Fibroblast of lung (primary cell): ENCODE results near the gene IER5L. TPM values are rescaled to one million over a fixed set of nuclear protein-coding genes. Genes with fewer than 3 reads are reported as not detected.

Source experiments
- DNase-seq, 2 donors: peaks; one replicate each; pipeline versions ENCODE4 v3.0.0 to v3.0.0-alpha.2; 2010; ENCODE audit warnings: low read depth in 2 of 2
- H2AFZ ChIP-seq: 2 replicates; pipeline ENCODE4 v1.5.1; 2012; ENCODE audit warnings: low read length, control low read depth, inconsistent platforms
- H3K27ac ChIP-seq: 2 replicates; pipeline ENCODE4 v1.5.1; 2011; ENCODE audit warnings: low read length, control low read depth; ENCODE audit not compliant: insufficient read depth
- H3K27me3 ChIP-seq: 2 replicates; pipeline ENCODE4 v1.5.1; 2011; ENCODE audit warnings: mild to moderate bottlenecking, low read length; ENCODE audit not compliant: control insufficient read depth, insufficient read depth
- H3K36me3 ChIP-seq: 2 replicates; pipeline ENCODE4 v1.5.1; 2011; ENCODE audit warnings: low read length; ENCODE audit not compliant: control insufficient read depth, insufficient read depth
- H3K4me1 ChIP-seq: 2 replicates; pipeline ENCODE4 v1.5.1; 2011; ENCODE audit warnings: low read length; ENCODE audit not compliant: control insufficient read depth, insufficient read depth; ENCODE audit errors: extremely low read depth
- H3K4me2 ChIP-seq: 2 replicates; pipeline ENCODE4 v1.5.1; 2011; ENCODE audit warnings: low read length, control low read depth; ENCODE audit not compliant: insufficient read depth; ENCODE audit errors: extremely low read depth
- H3K4me3 ChIP-seq, 4 experiments: fragments of 200-600 bp in 1 of 4; sonication (generic) in 1 of 4; replicated peaks in 1 of 4; 2 replicates each; pipeline ENCODE4 v1.5.1; 2011 to 2016; ENCODE audit warnings: low read length in 4 of 4, low read depth in 3 of 4, mild to moderate bottlenecking in 3 of 4, control low read depth in 2 of 4, inconsistent platforms in 1 of 4, mixed read lengths in 1 of 4; ENCODE audit not compliant: insufficient read depth in 1 of 4; ENCODE audit errors: control extremely low read depth in 1 of 4
- H3K79me2 ChIP-seq: 2 replicates; pipeline ENCODE4 v1.5.1; 2012; ENCODE audit warnings: mild to moderate bottlenecking, low read length, inconsistent platforms; ENCODE audit not compliant: control insufficient read depth, insufficient read depth
- H3K9ac ChIP-seq: 2 replicates; pipeline ENCODE4 v1.5.1; 2011; ENCODE audit warnings: mild to moderate bottlenecking, low read length, control low read depth; ENCODE audit not compliant: insufficient read depth
- H3K9me3 ChIP-seq: 2 replicates; pipeline ENCODE4 v1.5.1; 2012; ENCODE audit warnings: low read depth, low read length; ENCODE audit not compliant: control insufficient read depth, insufficient read depth
- H4K20me1 ChIP-seq: 2 replicates; pipeline ENCODE4 v1.5.1; 2011; ENCODE audit warnings: low read length; ENCODE audit not compliant: control insufficient read depth, insufficient read depth; ENCODE audit errors: extremely low read depth
- EZH2 ChIP-seq: IDR thresholded peaks from 2 replicates; pipeline ENCODE4 v1.5.1; 2012; ENCODE audit warnings: low read length, control low read depth, mild to moderate bottlenecking; ENCODE audit errors: missing control alignments
- polyA plus RNA-seq, 2 donors: library from polyadenylated mRNA; depleted of rRNA in 1 of 2; stranded (reverse) in 1 of 2; unstranded in 1 of 2; fragments of >200 nt; gene quantifications; 2 replicates each; pipeline ENCODE4 v1.2.1, GENCODE V29; 2011 to 2012; ENCODE audit warnings: missing spikeins in 1 of 2
- total RNA-seq: library from RNA; depleted of rRNA; stranded (reverse); fragments of >200 nt; gene quantifications from 2 replicates; pipeline ENCODE4 v1.2.1, GENCODE V29; 2014
- TF ChIP-seq, protein P1 (sequence below), 2 donors: IDR thresholded peaks in 1 of 2; conservative IDR thresholded peaks in 1 of 2; 1 replicate in 1 of 2; 2 replicates in 1 of 2; pipeline ENCODE4 v1.5.1; 2011 to 2012; ENCODE audit warnings: low read length in 2 of 2, control low read depth in 1 of 2, inconsistent platforms in 1 of 2, low read depth in 1 of 2, mild to moderate bottlenecking in 1 of 2

The IER5L gene
- total and polyA plus RNA-seq, 2 donors (not counting 1 experiment from before 2014, with no cell fraction given) = 9.2 to 71.5 TPM

DNA sequence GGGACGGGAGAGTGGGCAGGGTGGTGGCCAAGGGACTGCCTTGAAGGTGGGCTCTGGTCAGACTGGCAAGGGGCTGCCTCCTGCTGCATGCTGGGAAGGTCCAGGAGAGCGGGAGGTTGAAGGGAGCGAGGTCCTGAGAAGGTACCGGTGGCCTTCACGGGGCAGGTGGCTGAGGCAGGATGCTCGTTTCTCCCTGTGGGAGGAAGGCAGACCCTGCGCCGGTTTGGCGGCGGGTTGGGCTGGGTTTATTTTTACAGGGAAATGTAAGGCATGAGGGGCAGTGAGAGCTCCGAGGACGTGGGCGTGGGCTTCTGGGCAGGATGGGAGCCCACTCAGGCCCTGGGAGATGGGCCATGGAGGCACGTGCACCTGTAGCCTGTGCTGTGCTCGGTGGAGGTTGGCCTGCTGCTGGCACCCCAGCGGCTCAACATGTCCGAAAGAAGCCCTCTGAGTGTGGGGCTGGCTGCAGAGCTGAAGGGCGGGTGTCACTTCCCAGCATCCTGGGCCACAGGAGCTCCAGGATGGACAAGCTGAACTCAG is 27.3 kb downstream of the IER5L start:
- H3K4me3 ChIP-seq = no peak overlapping the region
- no peaks in the 10 kb centered on the region for H4K20me1 ChIP-seq

DNA sequence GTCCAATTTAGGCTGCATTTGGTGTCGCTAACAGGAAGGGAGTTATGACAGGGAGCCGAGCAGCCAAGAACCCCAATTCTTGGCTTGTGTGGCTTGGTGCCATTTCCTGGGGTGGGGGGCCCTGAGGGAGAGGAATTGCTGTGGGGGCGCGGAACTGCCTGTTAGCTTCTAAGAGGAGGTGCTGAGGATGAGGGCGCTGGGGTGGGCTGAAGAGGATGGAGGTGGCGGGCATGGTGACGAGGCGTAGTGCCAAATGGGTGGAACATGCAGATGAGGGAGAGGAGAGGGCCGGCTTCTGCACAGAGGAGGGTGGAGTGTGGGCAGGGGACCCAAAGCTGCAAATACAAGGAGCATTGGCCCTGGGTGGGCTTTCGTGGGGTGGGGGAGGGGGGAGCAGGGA is 27.9 kb downstream of the IER5L start:
- Histone ChIP-seq H3K9ac (no peak overlapping the region), H4K20me1 (no peaks in the 10 kb centered on the region), H3K27ac (no peak overlapping the region), H3K79me2 (no peaks in the 10 kb centered on the region), H3K4me2 (no peak overlapping the region), H3K9me3 (no peaks in the 10 kb centered on the region), H3K36me3 (peaks cover 18% of the 10 kb centered on the region), H2AFZ (no peak overlapping the region), H3K4me1 (peaks cover 20% of the 10 kb centered on the region), H3K4me3 (no peak overlapping the region), H3K27me3 (no peaks in the 10 kb centered on the region)
- no peak for DNase-seq
- TF ChIP-seq, protein P1, sequence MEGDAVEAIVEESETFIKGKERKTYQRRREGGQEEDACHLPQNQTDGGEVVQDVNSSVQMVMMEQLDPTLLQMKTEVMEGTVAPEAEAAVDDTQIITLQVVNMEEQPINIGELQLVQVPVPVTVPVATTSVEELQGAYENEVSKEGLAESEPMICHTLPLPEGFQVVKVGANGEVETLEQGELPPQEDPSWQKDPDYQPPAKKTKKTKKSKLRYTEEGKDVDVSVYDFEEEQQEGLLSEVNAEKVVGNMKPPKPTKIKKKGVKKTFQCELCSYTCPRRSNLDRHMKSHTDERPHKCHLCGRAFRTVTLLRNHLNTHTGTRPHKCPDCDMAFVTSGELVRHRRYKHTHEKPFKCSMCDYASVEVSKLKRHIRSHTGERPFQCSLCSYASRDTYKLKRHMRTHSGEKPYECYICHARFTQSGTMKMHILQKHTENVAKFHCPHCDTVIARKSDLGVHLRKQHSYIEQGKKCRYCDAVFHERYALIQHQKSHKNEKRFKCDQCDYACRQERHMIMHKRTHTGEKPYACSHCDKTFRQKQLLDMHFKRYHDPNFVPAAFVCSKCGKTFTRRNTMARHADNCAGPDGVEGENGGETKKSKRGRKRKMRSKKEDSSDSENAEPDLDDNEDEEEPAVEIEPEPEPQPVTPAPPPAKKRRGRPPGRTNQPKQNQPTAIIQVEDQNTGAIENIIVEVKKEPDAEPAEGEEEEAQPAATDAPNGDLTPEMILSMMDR (conservative IDR thresholded peaks at IDR 0.05 in 1 of 2, IDR thresholded peaks at IDR 0.05 in 1 of 2; ENCODE audit: low read depth in 1 of 2, low read length in 2 of 2) = no peak
- no peak for TF ChIP-seq EZH2

More for the DNA sequence above, 27.3 kb downstream of the IER5L start:
- DNase-seq = no peak
- Histone ChIP-seq H3K9ac (no peak overlapping the region), H3K4me1 (peaks cover 14% of the 10 kb centered on the region), H3K4me2 (no peak overlapping the region), H3K36me3 (peaks cover 18% of the 10 kb centered on the region), H3K9me3 (no peaks in the 10 kb centered on the region), H3K79me2 (no peaks in the 10 kb centered on the region), H2AFZ (no peak overlapping the region), H3K27ac (no peak overlapping the region), H3K27me3 (no peaks in the 10 kb centered on the region)
- TF ChIP-seq, protein P1 (conservative IDR thresholded peaks at IDR 0.05 in 1 of 2, IDR thresholded peaks at IDR 0.05 in 1 of 2; ENCODE audit: low read depth in 1 of 2, low read length in 2 of 2) = no peak
- no peak for TF ChIP-seq EZH2

DNA sequence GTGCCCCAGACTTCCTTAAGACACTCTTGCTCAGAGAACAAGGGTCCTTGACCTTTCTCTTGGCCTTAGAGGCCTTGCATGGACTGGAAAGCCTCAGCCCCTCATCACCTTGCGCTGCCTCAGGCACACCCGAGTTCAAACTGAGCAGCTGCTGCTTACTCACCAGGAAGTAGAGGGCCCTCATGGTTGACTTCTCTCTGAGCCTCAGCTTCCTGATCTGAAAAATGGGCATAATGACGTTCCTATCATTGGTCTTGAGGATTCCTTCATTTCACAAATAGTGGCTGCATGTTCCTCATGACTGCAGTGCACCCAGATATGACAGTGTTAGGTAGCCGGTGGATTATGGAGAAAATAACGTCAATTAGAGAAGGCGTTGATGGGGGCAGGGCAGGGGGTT is 28.6 kb downstream of the IER5L start:
- H3K79me2 ChIP-seq = no peaks in the 10 kb centered on the region
- no peak overlapping the region for H3K9ac ChIP-seq
- H2AFZ ChIP-seq = no peak overlapping the region
- no peaks in the 10 kb centered on the region for H3K27me3 ChIP-seq
- no peak overlapping the region for H3K4me2 ChIP-seq
- no peak for DNase-seq
- peaks cover 21% of the 10 kb centered on the region for H3K4me1 ChIP-seq
- no peak for TF ChIP-seq EZH2
- TF ChIP-seq, protein P1 (conservative IDR thresholded peaks at IDR 0.05 in 1 of 2, IDR thresholded peaks at IDR 0.05 in 1 of 2; ENCODE audit: low read depth in 1 of 2, low read length in 2 of 2) = no peak
- no peaks in the 10 kb centered on the region for H3K9me3 ChIP-seq
- peaks cover 12% of the 10 kb centered on the region for H3K36me3 ChIP-seq
- no peak overlapping the region for H3K27ac ChIP-seq
- no peaks in the 10 kb centered on the region for H4K20me1 ChIP-seq
- no peak overlapping the region for H3K4me3 ChIP-seq
